HG03135 (cell line): ENCODE results near the gene VSX1.

Experiments
- ATAC-seq: cut with Tn5 transposase; IDR thresholded peaks from one replicate; pipeline ENCODE4 v1.9.1; 2021; ENCODE audit warnings: mild to moderate bottlenecking, moderate library complexity; ENCODE audit not compliant: unreplicated experiment

The VSX1 gene

GRCh38 chr20:25067102-25067987 lies 14.6 kb downstream of the VSX1 start:
- no peak for ATAC-seq

- ATAC-seq = no peak
These were observed 15.6 kb downstream of the VSX1 start for GRCh38 chr20:25066386-25066785.

GRCh38 chr20:25065625-25066338 lies 16.2 kb downstream of the VSX1 start:
- peak; percentile 69 for ATAC-seq

- no peak for ATAC-seq
These were observed 16.8 kb downstream of the VSX1 start for GRCh38 chr20:25065072-25065624.

- ATAC-seq = no peak
These were observed 17.3 kb downstream of the VSX1 start for GRCh38 chr20:25064561-25065071.

- ATAC-seq = no peak
These were observed 18.0 kb downstream of the VSX1 start for GRCh38 chr20:25063981-25064380.

GRCh38 chr20:25063546-25063945 lies 18.4 kb downstream of the VSX1 start:
- ATAC-seq = no peak

- ATAC-seq = no peak
These were observed 19.1 kb downstream of the VSX1 start for GRCh38 chr20:25062841-25063240.

GRCh38 chr20:25061821-25062530 lies 20.0 kb downstream of the VSX1 start:
- ATAC-seq = no peak

- no peak for ATAC-seq
These were observed 20.7 kb downstream of the VSX1 start for GRCh38 chr20:25061103-25061799.

- ATAC-seq = no peak
These were observed 22.0 kb downstream of the VSX1 start for GRCh38 chr20:25059866-25060465.

GRCh38 chr20:25058847-25059810 lies 22.8 kb downstream of the VSX1 start:
- ATAC-seq = no peak

- ATAC-seq = peak; percentile 67
These were observed 23.7 kb downstream of the VSX1 start, which contains the start of gene ACSS1 for GRCh38 chr20:25058051-25058846. Gene ACSS1, minus strand, starts transcription at chr20:25058139. Its CDS starts 37 bp downstream, at chr20:25058102.

GRCh38 chr20:25057234-25058050 lies 24.5 kb downstream of the VSX1 start:
- peak; percentile 36 for ATAC-seq

GRCh38 chr20:25056690-25057233 lies 25.2 kb downstream of the VSX1 start:
- ATAC-seq = peak; percentile 24

- no peak for ATAC-seq
These were observed 26.0 kb downstream of the VSX1 start for GRCh38 chr20:25055711-25056495.
